Activated CD8-positive, alpha-beta memory T cell treated with anti-CD3 and anti-CD28 coated beads for 36 hours (primary cell): ENCODE data around the gene TAB3. TPM values are rescaled to one million over a fixed set of nuclear protein-coding genes. Genes with fewer than 3 reads are reported as not detected.
"Not testable (repeated sequence)": the region's sequence is repeated elsewhere in the genome, so short reads cannot be mapped to it uniquely, and the experiment has no call there.

ENCODE experiments used
- CTCF ChIA-PET: fragments of 350-600 bp; sonication (Branson Sonifier 250); formaldehyde crosslinking; loops from one replicate; lab custom pipeline; 2021; ENCODE audit warnings: antibody characterized with exemption; lab: Charles Lee
- POLR2A ChIA-PET: fragments of 350-600 bp; sonication (Branson Sonifier 250); formaldehyde crosslinking; loops from one replicate; lab custom pipeline; 2021; ENCODE audit warnings: antibody characterized with exemption; lab: Charles Lee
- total RNA-seq, 2 experiments: library from RNA; stranded (reverse); gene quantifications; one replicate each; pipeline ENCODE4 v1.2.3, GENCODE V29; 2021

TAB3 gene
- total RNA-seq, 2 experiments from 2014 or later: 18.9 to 20.0 TPM

- ChIA-PET CTCF (no interaction called here), POLR2A (no interaction called here)
Measured at GRCh38 chrX:30830326-30830943, 58.6 kb downstream of the TAB3 start.

GRCh38 chrX:30824275-30824674 is 64.8 kb downstream of the TAB3 start:
- POLR2A ChIA-PET: no interaction called here
- CTCF ChIA-PET: no interaction called here

GRCh38 chrX:30822764-30823163 is 66.3 kb downstream of the TAB3 start:
- CTCF ChIA-PET: no interaction called here
- POLR2A ChIA-PET: no interaction called here

DNA sequence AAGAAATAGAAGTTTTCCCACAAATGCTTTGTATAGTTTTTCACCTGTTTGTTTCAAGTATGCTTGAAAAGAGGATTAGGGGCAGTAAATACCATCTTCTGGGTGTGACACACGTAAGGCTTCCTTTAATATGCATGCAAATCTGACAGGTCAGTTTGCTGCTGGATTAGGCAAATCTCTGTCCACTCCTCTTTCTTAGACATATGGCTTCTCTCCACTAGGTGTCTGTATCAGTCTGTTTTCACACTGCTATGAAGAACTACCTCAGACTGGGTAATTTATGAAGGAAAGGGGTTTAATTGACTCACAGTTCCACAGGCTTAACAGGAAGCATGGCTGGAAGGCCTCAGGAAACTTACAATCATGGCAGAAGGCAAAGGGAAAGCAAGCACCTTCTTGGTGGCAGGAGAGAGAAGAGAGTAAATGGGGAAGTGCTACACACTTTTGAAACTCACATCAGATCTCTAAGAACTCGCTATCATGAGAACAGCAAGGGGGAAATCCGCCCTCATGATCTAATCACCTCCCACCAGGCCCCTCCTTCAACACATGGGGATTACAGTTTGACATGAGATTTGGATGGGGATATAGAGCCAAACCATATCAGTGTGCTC is 66.9 kb downstream of the TAB3 start:
- POLR2A ChIA-PET: no interaction called here

DNA sequence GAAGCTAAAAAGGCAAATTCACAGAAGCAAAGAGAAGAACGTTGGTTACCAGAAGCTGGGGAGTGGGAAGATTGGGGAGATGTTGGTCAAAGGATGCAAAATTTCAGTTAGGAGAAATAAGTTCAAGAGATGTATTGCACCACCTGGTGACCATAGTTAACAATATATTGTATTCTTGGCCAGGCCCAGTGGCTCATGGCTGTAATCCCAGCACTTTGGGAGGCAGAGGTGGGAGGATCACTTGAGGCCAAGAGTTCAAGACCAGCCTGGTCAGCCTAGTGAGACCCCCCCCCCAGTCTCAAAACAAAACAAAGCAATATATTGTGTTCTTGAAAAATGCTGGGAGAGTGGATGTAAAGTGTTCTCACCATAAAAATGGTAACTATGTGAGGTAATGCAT is 67.9 kb downstream of the TAB3 start:
- POLR2A ChIA-PET: no interaction called here
- CTCF ChIA-PET: no interaction called here

More for the DNA sequence above, 66.9 kb downstream of the TAB3 start:
- CTCF ChIA-PET: no interaction called here

- POLR2A ChIA-PET: no interaction called here
- CTCF ChIA-PET: no interaction called here
Measured at GRCh38 chrX:30819080-30819479, 70.0 kb downstream of the TAB3 start.

GRCh38 chrX:30816079-30816478 is 73.0 kb downstream of the TAB3 start:
- ChIA-PET POLR2A (no interaction called here), CTCF (no interaction called here)

DNA sequence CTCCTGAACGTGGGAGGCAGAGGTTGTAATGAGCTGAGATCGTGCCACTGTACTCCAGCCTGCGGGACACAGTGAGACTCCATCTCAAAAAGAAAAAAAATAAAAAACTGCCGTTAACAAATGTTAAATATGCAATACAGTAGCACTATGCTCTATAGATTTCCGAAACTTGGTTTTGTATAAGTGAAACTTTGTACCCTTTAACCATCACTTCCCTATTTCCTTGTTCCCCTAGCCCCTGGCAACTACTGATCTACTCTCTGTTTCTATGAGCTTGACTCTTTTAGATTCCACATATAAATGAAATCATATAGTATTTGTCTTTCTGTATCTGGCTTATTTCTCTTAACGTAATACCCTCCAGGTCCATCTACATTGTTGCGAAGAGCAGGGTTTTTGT is 74.1 kb downstream of the TAB3 start:
- POLR2A ChIA-PET: no interaction called here
- CTCF ChIA-PET: no interaction called here

GRCh38 chrX:30812326-30812725 is 76.7 kb downstream of the TAB3 start:
- ChIA-PET POLR2A (no interaction called here), CTCF (no interaction called here)

DNA sequence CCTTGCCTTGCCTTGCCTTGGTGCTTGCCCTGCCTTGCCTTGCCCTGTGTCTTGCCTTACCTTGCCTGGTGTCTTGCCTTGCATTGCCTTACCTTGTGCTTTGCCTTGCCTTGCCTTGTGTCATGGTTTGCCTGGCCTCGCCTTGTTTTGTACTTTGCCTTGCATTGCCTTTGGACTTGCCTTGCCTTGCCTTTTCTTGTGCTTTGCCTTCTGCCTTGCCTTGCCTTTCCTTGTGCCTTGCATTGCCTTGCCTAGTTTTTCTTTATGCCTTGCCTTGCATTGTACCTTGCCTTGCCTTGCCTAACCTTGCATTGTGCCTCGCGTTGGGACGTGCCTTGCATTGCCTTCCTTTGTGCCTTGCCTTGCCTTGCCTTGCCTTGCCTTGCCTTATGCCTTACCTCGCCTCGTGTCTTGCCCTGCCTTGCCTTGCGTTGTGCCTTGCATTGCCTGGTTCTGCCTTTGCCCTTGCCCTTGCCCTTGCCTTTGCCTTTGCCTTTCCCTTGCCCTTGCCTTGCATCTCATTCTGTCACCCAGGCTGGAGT is 82.8 kb downstream of the TAB3 start:
- ChIA-PET CTCF (no interaction called here), POLR2A (no interaction called here)

DNA sequence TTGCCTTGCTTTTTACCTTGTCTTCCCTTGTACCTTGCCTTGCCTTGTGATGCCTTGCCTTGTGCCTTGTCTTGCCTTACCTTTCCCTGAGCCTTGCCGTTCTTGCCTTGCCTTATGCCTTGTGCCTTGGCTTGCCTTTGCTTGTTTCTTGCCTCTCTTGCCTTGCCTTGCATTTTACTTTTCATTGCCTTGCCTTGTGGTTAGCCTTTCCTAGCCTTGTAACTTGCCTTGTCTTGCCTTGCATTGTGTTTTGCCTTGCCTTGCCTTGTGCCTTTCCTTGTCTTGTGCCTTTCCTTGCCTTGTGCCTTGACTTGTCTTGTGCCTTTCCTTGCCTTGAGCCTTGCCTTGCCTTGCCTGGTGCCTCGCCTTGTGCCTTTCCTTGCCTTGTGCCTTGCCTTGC is 84.6 kb downstream of the TAB3 start:
- ChIA-PET CTCF (no interaction called here), POLR2A (no interaction called here)

- POLR2A ChIA-PET: no interaction called here
- CTCF ChIA-PET: no interaction called here
Measured at GRCh38 chrX:30800901-30801300, 88.2 kb downstream of the TAB3 start.

DNA sequence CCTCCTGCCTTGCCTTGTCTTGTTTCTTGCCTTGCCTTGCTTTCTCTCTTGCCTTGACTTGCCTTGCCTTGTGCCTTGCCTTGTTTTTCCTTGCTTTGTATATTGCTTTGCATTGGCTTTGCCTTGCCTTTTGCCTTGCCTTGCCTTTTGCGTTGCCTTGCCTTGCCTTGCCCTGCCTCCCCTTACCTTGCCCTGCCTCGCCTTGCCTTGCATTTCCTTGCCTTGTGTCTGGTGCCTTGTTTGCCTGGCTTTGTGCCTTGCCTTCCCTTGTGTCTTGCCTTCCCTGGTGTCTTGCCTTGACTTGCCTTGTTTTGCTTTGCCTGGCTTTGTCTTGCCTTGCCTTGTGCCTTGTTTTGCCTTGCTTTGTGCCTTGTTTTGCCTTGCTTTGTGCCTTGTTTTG is 89.7 kb downstream of the TAB3 start:
- POLR2A ChIA-PET: no interaction called here
- CTCF ChIA-PET: no interaction called here

DNA sequence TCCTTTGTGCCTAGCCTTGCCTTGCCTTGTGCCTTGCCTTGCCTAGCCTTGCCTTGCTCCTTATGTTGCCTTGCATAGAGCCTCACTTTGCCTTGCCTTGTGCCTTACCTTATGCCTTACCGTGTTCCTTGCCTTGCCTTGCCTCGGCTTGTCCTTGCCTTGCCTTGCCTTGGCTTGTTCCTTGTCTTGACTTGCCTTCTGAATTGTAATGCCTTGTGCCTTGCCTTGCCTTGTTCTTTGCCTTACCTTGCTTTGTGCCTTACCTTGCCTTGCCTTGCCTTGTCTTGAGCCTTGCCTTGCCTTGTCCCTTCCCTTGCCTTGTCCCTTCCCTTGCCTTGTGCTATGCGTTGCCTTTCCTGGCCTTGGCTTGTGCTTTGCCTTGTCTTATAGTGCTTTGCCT is 90.2 kb downstream of the TAB3 start:
- ChIA-PET POLR2A (no interaction called here), CTCF (no interaction called here)

- POLR2A ChIA-PET, CTCF ChIA-PET: not testable (repeated sequence)
Measured at GRCh38 chrX:30797301-30797700, 91.8 kb downstream of the TAB3 start.

GRCh38 chrX:30795981-30796958 is 92.8 kb downstream of the TAB3 start:
- ChIA-PET CTCF (no interaction called here), POLR2A (no interaction called here)

GRCh38 chrX:30794497-30794896 is 94.6 kb downstream of the TAB3 start:
- ChIA-PET CTCF (no interaction called here), POLR2A (no interaction called here)

GRCh38 chrX:30793767-30794103 is 95.3 kb downstream of the TAB3 start:
- ChIA-PET CTCF (no interaction called here), POLR2A (no interaction called here)

DNA sequence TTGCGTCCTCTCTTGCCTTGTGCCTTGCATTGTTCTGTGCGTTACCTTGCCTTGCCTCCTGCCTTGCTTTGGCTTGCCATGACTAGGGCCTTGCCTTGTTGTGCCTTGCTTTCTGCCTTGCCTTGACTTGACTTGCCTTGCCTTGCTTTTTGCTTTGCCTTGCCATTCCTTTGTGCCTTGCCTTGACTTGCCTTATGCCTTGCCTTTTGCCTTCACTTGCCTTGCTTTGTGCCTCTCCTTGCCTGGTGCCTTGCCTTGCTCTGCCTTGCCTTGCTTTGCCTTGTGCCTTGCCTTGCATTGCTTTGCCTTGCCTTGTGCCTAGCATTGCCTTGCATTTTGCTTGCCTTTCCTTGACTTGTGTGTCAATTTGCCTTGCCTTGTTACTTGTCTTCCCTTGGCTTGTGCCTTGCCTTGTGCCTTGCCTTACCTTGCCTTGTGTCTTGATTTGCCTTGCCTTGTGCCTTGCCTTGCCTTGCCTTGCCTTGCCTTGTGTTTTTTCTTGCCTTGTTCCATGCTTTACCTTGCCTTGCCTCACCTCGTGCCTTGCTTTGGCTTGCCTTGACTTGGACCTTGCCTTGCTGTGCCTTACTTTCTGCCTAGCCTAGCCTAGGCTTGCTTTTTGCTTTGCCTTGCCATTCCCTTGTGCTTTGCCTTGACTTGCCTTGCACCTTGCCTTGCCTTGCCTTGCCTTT is 95.8 kb downstream of the TAB3 start:
- ChIA-PET CTCF (no interaction called here), POLR2A (no interaction called here)
